ENCODE data around the gene ANGPTL5.
"Not testable (repeated sequence)": the region's sequence is repeated elsewhere in the genome, so short reads cannot be mapped to it uniquely, and the experiment has no call there.

The ANGPTL5 gene

GRCh38 chr11:101916422-101916821, at the start of gene ANGPTL5:
ANGPTL5 (minus strand) TSS chr11:101916522; CDS start chr11:101907909, 8,613 bp downstream.
- no peak for DNase-seq

GRCh38 chr11:101964200-101964599, 47.9 kb upstream of the ANGPTL5 start:
- DNase-seq = not testable (repeated sequence)

- DNase-seq = no peak
Measured at GRCh38 chr11:101960231-101960630, 43.9 kb upstream of the ANGPTL5 start.

- DNase-seq = no peak
Measured at GRCh38 chr11:101955701-101956100, 39.4 kb upstream of the ANGPTL5 start.

- no peak for DNase-seq
Measured at GRCh38 chr11:101955278-101955677, 39.0 kb upstream of the ANGPTL5 start.

- DNase-seq = no peak
Measured at GRCh38 chr11:101949680-101950220, 33.4 kb upstream of the ANGPTL5 start.

GRCh38 chr11:101945448-101945847, 29.1 kb upstream of the ANGPTL5 start:
- DNase-seq = no peak

GRCh38 chr11:101944923-101945322, 28.6 kb upstream of the ANGPTL5 start:
- no peak for DNase-seq

GRCh38 chr11:101940901-101941520, 24.7 kb upstream of the ANGPTL5 start:
- DNase-seq = no peak

- DNase-seq = peak; percentile 83
Measured at GRCh38 chr11:101931692-101932091, 15.4 kb upstream of the ANGPTL5 start.

- no peak for DNase-seq
Measured at GRCh38 chr11:101929294-101929915, 13.1 kb upstream of the ANGPTL5 start.

GRCh38 chr11:101923554-101923953, 7.2 kb upstream of the ANGPTL5 start:
- DNase-seq = no peak

- no peak for DNase-seq
Measured at GRCh38 chr11:101920992-101921391, 4.7 kb upstream of the ANGPTL5 start.

- no peak for DNase-seq
Measured at GRCh38 chr11:101917226-101917625, 904 bp upstream of the ANGPTL5 start.

- peak; percentile 56 for DNase-seq
Measured at GRCh38 chr11:101915791-101916291, 481 bp downstream of the ANGPTL5 start.

GRCh38 chr11:101914738-101915426, 1.4 kb downstream of the ANGPTL5 start, which contains the start of gene CEP126:
CEP126 (plus strand) TSS chr11:101915010; CDS start chr11:101915285, 275 bp downstream.
- peak; percentile 92 for DNase-seq

- DNase-seq = no peak
Measured at GRCh38 chr11:101914341-101914737, 2.0 kb downstream of the ANGPTL5 start.

- DNase-seq = no peak
Measured at GRCh38 chr11:101913656-101914055, 2.7 kb downstream of the ANGPTL5 start.

GRCh38 chr11:101912823-101913284, 3.5 kb downstream of the ANGPTL5 start:
- peak; percentile 44 for DNase-seq

GRCh38 chr11:101909087-101909486, 7.2 kb downstream of the ANGPTL5 start:
- no peak for DNase-seq

GRCh38 chr11:101907815-101908214, 8.5 kb downstream of the ANGPTL5 start:
- no peak for DNase-seq

- DNase-seq = no peak
Measured at GRCh38 chr11:101894505-101894904, 21.8 kb downstream of the ANGPTL5 start.

- no peak for DNase-seq
Measured at GRCh38 chr11:101889767-101890166, 26.6 kb downstream of the ANGPTL5 start.
